Fibroblast of lung (primary cell): ENCODE results near the gene SEC14L1. TPM values are rescaled to one million over a fixed set of nuclear protein-coding genes. Genes with fewer than 3 reads are reported as not detected.

ENCODE experiments used
- DNase-seq, 2 donors: peaks; one replicate each; pipeline versions ENCODE4 v3.0.0 to v3.0.0-alpha.2; 2010; ENCODE audit warnings: low read depth in 2 of 2
- H2AFZ ChIP-seq: 2 replicates; pipeline ENCODE4 v1.5.1; 2012; ENCODE audit warnings: low read length, control low read depth, inconsistent platforms
- H3K27ac ChIP-seq: 2 replicates; pipeline ENCODE4 v1.5.1; 2011; ENCODE audit warnings: low read length, control low read depth; ENCODE audit not compliant: insufficient read depth
- H3K27me3 ChIP-seq: 2 replicates; pipeline ENCODE4 v1.5.1; 2011; ENCODE audit warnings: mild to moderate bottlenecking, low read length; ENCODE audit not compliant: control insufficient read depth, insufficient read depth
- H3K36me3 ChIP-seq: 2 replicates; pipeline ENCODE4 v1.5.1; 2011; ENCODE audit warnings: low read length; ENCODE audit not compliant: control insufficient read depth, insufficient read depth
- H3K4me1 ChIP-seq: 2 replicates; pipeline ENCODE4 v1.5.1; 2011; ENCODE audit warnings: low read length; ENCODE audit not compliant: control insufficient read depth, insufficient read depth; ENCODE audit errors: extremely low read depth
- H3K4me2 ChIP-seq: 2 replicates; pipeline ENCODE4 v1.5.1; 2011; ENCODE audit warnings: low read length, control low read depth; ENCODE audit not compliant: insufficient read depth; ENCODE audit errors: extremely low read depth
- H3K4me3 ChIP-seq, 4 experiments: fragments of 200-600 bp in 1 of 4; sonication (generic) in 1 of 4; replicated peaks in 1 of 4; 2 replicates each; pipeline ENCODE4 v1.5.1; 2011 to 2016; ENCODE audit warnings: low read length in 4 of 4, low read depth in 3 of 4, mild to moderate bottlenecking in 3 of 4, control low read depth in 2 of 4, inconsistent platforms in 1 of 4, mixed read lengths in 1 of 4; ENCODE audit not compliant: insufficient read depth in 1 of 4; ENCODE audit errors: control extremely low read depth in 1 of 4
- H3K79me2 ChIP-seq: 2 replicates; pipeline ENCODE4 v1.5.1; 2012; ENCODE audit warnings: mild to moderate bottlenecking, low read length, inconsistent platforms; ENCODE audit not compliant: control insufficient read depth, insufficient read depth
- H3K9ac ChIP-seq: 2 replicates; pipeline ENCODE4 v1.5.1; 2011; ENCODE audit warnings: mild to moderate bottlenecking, low read length, control low read depth; ENCODE audit not compliant: insufficient read depth
- H3K9me3 ChIP-seq: 2 replicates; pipeline ENCODE4 v1.5.1; 2012; ENCODE audit warnings: low read depth, low read length; ENCODE audit not compliant: control insufficient read depth, insufficient read depth
- H4K20me1 ChIP-seq: 2 replicates; pipeline ENCODE4 v1.5.1; 2011; ENCODE audit warnings: low read length; ENCODE audit not compliant: control insufficient read depth, insufficient read depth; ENCODE audit errors: extremely low read depth
- CTCF ChIP-seq, 2 donors: IDR thresholded peaks in 1 of 2; conservative IDR thresholded peaks in 1 of 2; 1 replicate in 1 of 2; 2 replicates in 1 of 2; pipeline ENCODE4 v1.5.1; 2011 to 2012; ENCODE audit warnings: low read length in 2 of 2, control low read depth in 1 of 2, inconsistent platforms in 1 of 2, low read depth in 1 of 2, mild to moderate bottlenecking in 1 of 2
- EZH2 ChIP-seq: IDR thresholded peaks from 2 replicates; pipeline ENCODE4 v1.5.1; 2012; ENCODE audit warnings: low read length, control low read depth, mild to moderate bottlenecking; ENCODE audit errors: missing control alignments
- polyA plus RNA-seq, 2 donors: library from polyadenylated mRNA; depleted of rRNA in 1 of 2; stranded (reverse) in 1 of 2; unstranded in 1 of 2; fragments of >200 nt; gene quantifications; 2 replicates each; pipeline ENCODE4 v1.2.1, GENCODE V29; 2011 to 2012; ENCODE audit warnings: missing spikeins in 1 of 2
- total RNA-seq: library from RNA; depleted of rRNA; stranded (reverse); fragments of >200 nt; gene quantifications from 2 replicates; pipeline ENCODE4 v1.2.1, GENCODE V29; 2014

SEC14L1 gene
- total and polyA plus RNA-seq, 2 donors (not counting 1 experiment from before 2014, with no cell fraction given) = 21.1 to 32.9 TPM

- H3K4me1 ChIP-seq = peaks cover 8% of the 10 kb centered on the region
- no peak overlapping the region for H3K9ac ChIP-seq
- H2AFZ ChIP-seq = no peak overlapping the region
- no peaks in the 10 kb centered on the region for H4K20me1 ChIP-seq
- H3K4me2 ChIP-seq = no peak overlapping the region
- no peaks in the 10 kb centered on the region for H3K9me3 ChIP-seq
- H3K36me3 ChIP-seq = no peaks in the 10 kb centered on the region
- peaks cover 23% of the 10 kb centered on the region for H3K79me2 ChIP-seq
- no peak for DNase-seq
- no peak for TF ChIP-seq CTCF (conservative IDR thresholded peaks at IDR 0.05 in 1 of 2, IDR thresholded peaks at IDR 0.05 in 1 of 2; ENCODE audit: low read depth in 1 of 2, low read length in 2 of 2)
- TF ChIP-seq EZH2 = no peak
- no peaks in the 10 kb centered on the region for H3K27me3 ChIP-seq
- H3K4me3 ChIP-seq = no peak overlapping the region
- no peak overlapping the region for H3K27ac ChIP-seq
Observed at GRCh38 chr17:77165577-77165976, 24.8 kb downstream of the SEC14L1 start.

DNA sequence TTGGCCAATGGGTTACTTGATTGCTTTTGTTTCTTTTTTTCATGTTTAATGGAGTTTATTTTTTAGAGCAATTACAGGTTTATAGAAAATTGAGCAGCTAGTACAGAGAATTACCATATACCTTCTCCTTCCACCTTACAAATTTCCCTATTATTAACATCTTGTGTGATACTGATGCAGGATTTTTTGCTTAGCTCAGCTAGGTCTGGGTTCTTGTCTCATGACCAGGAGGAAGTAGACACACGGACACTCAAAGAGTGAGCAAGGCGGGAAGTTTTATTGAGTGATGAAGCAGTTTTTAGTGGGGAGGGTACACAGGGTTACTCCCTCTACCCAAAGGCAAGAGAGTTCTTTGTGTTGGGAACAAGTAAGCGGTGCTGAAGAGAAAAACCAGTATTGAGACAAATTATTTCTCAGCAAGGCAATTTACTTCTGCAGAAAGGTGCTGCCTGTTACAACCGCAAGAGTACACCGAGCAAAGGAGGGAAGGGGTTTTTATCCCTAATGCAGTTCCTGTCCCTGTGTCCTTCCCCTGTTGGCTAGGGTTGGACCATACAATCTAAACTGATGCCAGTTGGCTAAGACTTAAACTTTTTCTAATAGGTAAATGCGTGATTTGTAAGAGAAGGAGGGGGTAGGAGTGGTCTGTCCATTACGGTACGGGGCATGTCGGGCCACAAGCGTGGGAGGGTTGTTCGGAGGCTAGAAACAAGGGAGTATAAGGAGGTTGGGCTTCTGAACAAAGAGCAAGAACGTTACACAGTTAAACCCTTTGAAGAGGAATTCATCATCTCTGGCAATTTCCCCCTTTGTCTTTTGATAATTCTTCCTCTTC is 26.9 kb downstream of the SEC14L1 start:
- Histone ChIP-seq H4K20me1 (no peaks in the 10 kb centered on the region), H3K4me3 (no peak overlapping the region), H3K4me2 (no peak overlapping the region), H3K27me3 (no peaks in the 10 kb centered on the region), H3K9ac (no peak overlapping the region), H3K27ac (no peak overlapping the region), H3K36me3 (no peaks in the 10 kb centered on the region), H3K9me3 (no peaks in the 10 kb centered on the region), H3K4me1 (peaks cover 8% of the 10 kb centered on the region), H3K79me2 (peaks cover 18% of the 10 kb centered on the region), H2AFZ (no peak overlapping the region)
- DNase-seq = no peak
- TF ChIP-seq CTCF (conservative IDR thresholded peaks at IDR 0.05 in 1 of 2, IDR thresholded peaks at IDR 0.05 in 1 of 2; ENCODE audit: low read depth in 1 of 2, low read length in 2 of 2) (no peak), EZH2 (no peak)

GRCh38 chr17:77173104-77173503 is 32.3 kb downstream of the SEC14L1 start:
- no peak overlapping the region for H2AFZ ChIP-seq
- H3K9ac ChIP-seq = no peak overlapping the region
- H3K9me3 ChIP-seq = peaks cover 3% of the 10 kb centered on the region
- no peaks in the 10 kb centered on the region for H3K4me1 ChIP-seq
- TF ChIP-seq CTCF (conservative IDR thresholded peaks at IDR 0.05 in 1 of 2, IDR thresholded peaks at IDR 0.05 in 1 of 2; ENCODE audit: low read depth in 1 of 2, low read length in 2 of 2) (no peak), EZH2 (no peak)
- H3K4me3 ChIP-seq = no peak overlapping the region
- H3K79me2 ChIP-seq = peaks cover 7% of the 10 kb centered on the region
- no peak overlapping the region for H3K4me2 ChIP-seq
- no peak overlapping the region for H3K27ac ChIP-seq
- no peaks in the 10 kb centered on the region for H4K20me1 ChIP-seq
- peaks cover 2% of the 10 kb centered on the region for H3K36me3 ChIP-seq
- no peaks in the 10 kb centered on the region for H3K27me3 ChIP-seq
- DNase-seq = no peak
